Endometrial microvascular endothelial cells (primary cell): ENCODE data around the gene HVCN1. TPM values are rescaled to one million over a fixed set of nuclear protein-coding genes. Genes with fewer than 3 reads are reported as not detected.

Experiments
- in situ Hi-C: cut with HindIII; loops from 2 replicates; pipeline ENCODE4 v1.10.0; 2017; ENCODE audit warnings: low sequenced_read_pairs, low pct_unique_long_range_greater_than_20kb; ENCODE audit errors: inconsistent ontology term
- total RNA-seq: library from RNA; depleted of rRNA; stranded (reverse); fragments of >200 nt; gene quantifications from one replicate; pipeline ENCODE4 v1.2.3, GENCODE V29; 2015; ENCODE audit errors: inconsistent ontology term

Gene HVCN1
- total RNA-seq, 1 donor from 2014 or later = 9.2 TPM

- in situ Hi-C loops = no loop called here
These were observed 15.8 kb upstream of the HVCN1 start for GRCh38 chr12:110704750-110705149.

GRCh38 chr12:110704231-110704630 lies 15.3 kb upstream of the HVCN1 start:
- in situ Hi-C loops = no loop called here

- in situ Hi-C loops = no loop called here
These were observed 13.2 kb upstream of the HVCN1 start for GRCh38 chr12:110702081-110702480.

- in situ Hi-C loops = no loop called here
These were observed 10.9 kb upstream of the HVCN1 start for GRCh38 chr12:110699591-110700445.

- in situ Hi-C loops = no loop called here
These were observed 9.4 kb upstream of the HVCN1 start for GRCh38 chr12:110698171-110698902.

GRCh38 chr12:110697236-110697635 lies 8.3 kb upstream of the HVCN1 start:
- in situ Hi-C loops = no loop called here

- in situ Hi-C loops = no loop called here
These were observed 7.4 kb upstream of the HVCN1 start for GRCh38 chr12:110696283-110696682.

- in situ Hi-C loops = no loop called here
These were observed 5.5 kb upstream of the HVCN1 start for GRCh38 chr12:110694330-110694901.

GRCh38 chr12:110693731-110694130 lies 4.8 kb upstream of the HVCN1 start:
- in situ Hi-C loops = no loop called here

GRCh38 chr12:110690127-110690430 lies 1.2 kb upstream of the HVCN1 start:
- in situ Hi-C loops = no loop called here

- in situ Hi-C loops = no loop called here
These were observed 589 bp upstream of the HVCN1 start for GRCh38 chr12:110689281-110690126.

- in situ Hi-C loops = no loop called here
These were observed 1.3 kb downstream of the HVCN1 start for GRCh38 chr12:110687396-110688169.

- in situ Hi-C loops = no loop called here
These were observed 2.5 kb downstream of the HVCN1 start for GRCh38 chr12:110686294-110686903.

GRCh38 chr12:110684312-110684836 lies 4.5 kb downstream of the HVCN1 start:
- in situ Hi-C loops = no loop called here

- in situ Hi-C loops = no loop called here
These were observed 5.0 kb downstream of the HVCN1 start for GRCh38 chr12:110683888-110684287.

- in situ Hi-C loops = no loop called here
These were observed 8.9 kb downstream of the HVCN1 start for GRCh38 chr12:110680032-110680431.

- in situ Hi-C loops = no loop called here
These were observed 9.7 kb downstream of the HVCN1 start for GRCh38 chr12:110679201-110679600.

- in situ Hi-C loops = no loop called here
These were observed 10.9 kb downstream of the HVCN1 start for GRCh38 chr12:110677982-110678381.
